C4-2B (cell line): ENCODE results near the gene DPP6.

Experiments used
- CTCF ChIP-seq: fragments of 450-650 bp; conservative IDR thresholded peaks from 2 replicates; pipeline ENCODE4 v1.5.1; 2017; ENCODE audit warnings: mild to moderate bottlenecking
- ZFX ChIP-seq: fragments of 450-650 bp; IDR thresholded peaks from 2 replicates; pipeline ENCODE4 v1.6.1; 2017

DNA sequence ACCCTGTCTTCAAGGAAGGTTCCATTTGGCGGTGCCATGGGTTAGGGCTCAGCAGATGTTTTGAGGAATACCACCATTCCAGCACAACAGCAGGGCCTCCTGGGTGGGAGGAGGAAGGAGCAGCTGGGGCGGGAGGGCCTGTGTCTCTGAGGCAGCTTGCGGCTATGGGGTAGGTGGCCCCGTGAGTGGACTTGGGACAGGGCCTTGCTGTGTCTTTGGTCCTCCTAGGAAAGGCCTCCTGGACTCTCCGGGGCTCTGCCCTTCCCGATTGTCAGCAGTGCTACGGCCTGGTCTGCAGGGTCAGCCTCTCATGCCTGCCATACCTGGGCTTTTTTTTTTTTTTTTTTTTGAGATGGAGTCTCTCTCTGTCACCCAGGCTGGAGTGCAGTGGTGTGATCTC, 854.0 kb downstream of the DPP6 start:
- TF ChIP-seq CTCF (no peak), ZFX (no peak)
